ENCODE data around the gene TRAPPC2L. TPM values are rescaled to one million over a fixed set of nuclear protein-coding genes. Genes with fewer than 3 reads are reported as not detected.

The TRAPPC2L gene
- total RNA-seq, 1 donor from 2014 or later, result 61.0 TPM

- ATAC-seq, result no peak
These were observed 53.6 kb downstream of the TRAPPC2L start for GRCh38 chr16:88910284-88911135.

GRCh38 chr16:88911136-88911945, 54.4 kb downstream of the TRAPPC2L start:
- ATAC-seq, result no peak

- ATAC-seq, result no peak
These were observed 55.0 kb downstream of the TRAPPC2L start for GRCh38 chr16:88911946-88912310.

Other genes with a start within 250 kb of the TRAPPC2L start
- gene IL17C, start 218.6 kb upstream of the TRAPPC2L start, total RNA-seq, result not detected
- gene CYBA, start 206.1 kb upstream of the TRAPPC2L start, total RNA-seq, result 66.3 TPM
- 154 TPM for gene MVD, start 194.0 kb upstream of the TRAPPC2L start, total RNA-seq
- 0.28 TPM for gene SNAI3, start 170.6 kb upstream of the TRAPPC2L start, total RNA-seq
- 4.7 TPM for gene RNF166, start 150.7 kb upstream of the TRAPPC2L start, total RNA-seq
- 14.3 TPM for gene CTU2, start 150.6 kb upstream of the TRAPPC2L start, total RNA-seq
- 64.7 TPM for gene PIEZO1, start 71.9 kb upstream of the TRAPPC2L start, total RNA-seq
- gene CDT1, start 53.3 kb upstream of the TRAPPC2L start, total RNA-seq, result 21.6 TPM
- gene APRT, start 45.2 kb upstream of the TRAPPC2L start, total RNA-seq, result 207 TPM
- 17.0 TPM for gene GALNS, start 180 bp upstream of the TRAPPC2L start, total RNA-seq
- gene PABPN1L, start 9.5 kb downstream of the TRAPPC2L start, total RNA-seq, result not detected
- 1.1 TPM for gene CBFA2T3, start 120.1 kb downstream of the TRAPPC2L start, total RNA-seq
- gene ACSF3, start 236.7 kb downstream of the TRAPPC2L start, total RNA-seq, result 14.1 TPM

Measured in esophagus mucosa (tissue), 1 donor.